DOHH2 (cell line): Measurements from ENCODE around the gene AUTS2.
A peak's percentile ranks its signal among the peaks of the same experiment; 100 is the strongest.

Experiments used
- H3F3A ChIP-seq: fragments of 200-600 bp; sonication (generic), shearing (Covaris generic); 2 replicates; pipeline ENCODE4 v1.6.0; 2016; ENCODE audit warnings: antibody characterized with exemption, mild to moderate bottlenecking; ENCODE audit not compliant: control insufficient read depth, insufficient read depth
- H3K27ac ChIP-seq: fragments of 200-600 bp; sonication (generic); 2 replicates; pipeline ENCODE4 v1.5.1; 2014; ENCODE audit warnings: low read depth, mild to moderate bottlenecking, low read length, moderate library complexity
- H3K27me3 ChIP-seq: fragments of 200-600 bp; sonication (generic); 2 replicates; pipeline ENCODE4 v1.6.1; 2014; ENCODE audit warnings: mild to moderate bottlenecking, low read length, mixed read lengths; ENCODE audit not compliant: control insufficient read depth
- H3K36me3 ChIP-seq: fragments of 200-600 bp; sonication (generic); 2 replicates; pipeline ENCODE4 v1.6.1; 2014; ENCODE audit warnings: mild to moderate bottlenecking, low read length, moderate library complexity, mixed read lengths; ENCODE audit not compliant: control insufficient read depth
- H3K4me1 ChIP-seq: fragments of 200-600 bp; sonication (generic); 2 replicates; pipeline ENCODE4 v1.6.1; 2014; ENCODE audit warnings: mild to moderate bottlenecking, low read length, mixed read lengths; ENCODE audit not compliant: control insufficient read depth
- H3K4me2 ChIP-seq: fragments of 200-600 bp; sonication (generic); 2 replicates; pipeline ENCODE4 v1.6.0; 2014; ENCODE audit warnings: mild to moderate bottlenecking, low read length, moderate library complexity
- H3K4me3 ChIP-seq: fragments of 200-600 bp; sonication (generic); 2 replicates; pipeline ENCODE4 v1.5.1; 2014; ENCODE audit warnings: mild to moderate bottlenecking, low read length, mixed read lengths
- H3K79me2 ChIP-seq: fragments of 200-600 bp; sonication (generic); 2 replicates; pipeline ENCODE4 v1.6.1; 2014; ENCODE audit warnings: mild to moderate bottlenecking, low read length, mixed read lengths; ENCODE audit not compliant: control insufficient read depth
- H3K9me2 ChIP-seq: fragments of 200-600 bp; sonication (generic); replicated peaks from 2 replicates; pipeline ENCODE4 v1.6.1; 2014; ENCODE audit warnings: mild to moderate bottlenecking, low read length, mixed read lengths; ENCODE audit not compliant: control insufficient read depth
- H3K9me3 ChIP-seq: fragments of 200-600 bp; sonication (generic); 2 replicates; pipeline ENCODE4 v1.6.1; 2014; ENCODE audit warnings: antibody characterized with exemption, low read length, mixed read lengths; ENCODE audit not compliant: control insufficient read depth, insufficient read depth
- H4K20me1 ChIP-seq: fragments of 200-600 bp; sonication (generic); 2 replicates; pipeline ENCODE4 v1.6.0; 2014; ENCODE audit warnings: low read depth, mild to moderate bottlenecking, antibody characterized with exemption, low read length, moderate library complexity; ENCODE audit not compliant: control insufficient read depth, insufficient read depth
- CTCF ChIP-seq: fragments of 200-600 bp; sonication (generic); IDR thresholded peaks from one replicate; pipeline ENCODE4 v1.5.1; 2014; ENCODE audit warnings: antibody characterized with exemption, mild to moderate bottlenecking, low read depth, low read length; ENCODE audit not compliant: poor library complexity, severe bottlenecking
- EZH2phosphoT487 ChIP-seq: fragments of 200-600 bp; sonication (generic); IDR thresholded peaks from 2 replicates; pipeline ENCODE4 v1.6.1; 2017; ENCODE audit warnings: borderline replicate concordance, mild to moderate bottlenecking, antibody characterized with exemption, low read length, moderate library complexity, mixed read lengths

AUTS2 gene

GRCh38 chr7:70596598-70596913, 998.3 kb downstream of the AUTS2 start:
- Histone ChIP-seq H3K9me3 (peaks cover 10% of the 10 kb centered on the region; the same call in 1 of the 2 replicates), H3K4me2 (peak overlapping the region; percentile 29), H3K79me2 (no peaks in the 10 kb centered on the region), H3K9me2 (no peaks in the 10 kb centered on the region), H3K4me1 (peaks cover 3% of the 10 kb centered on the region; the same call in 1 of the 2 replicates), H3K36me3 (no peaks in the 10 kb centered on the region), H3K27ac (no peak overlapping the region), H3K4me3 (peak overlapping the region; percentile 38), H3F3A (no peaks in the 10 kb centered on the region), H3K27me3 (peaks cover 14% of the 10 kb centered on the region), H4K20me1 (no peaks in the 10 kb centered on the region)
- no peak for TF ChIP-seq CTCF
- TF ChIP-seq EZH2phosphoT487: 0 out of 2 replicates have a peak, but pooled peaks have one; percentile 60

- Histone ChIP-seq H4K20me1 (no peaks in the 10 kb centered on the region), H3K9me3 (peaks cover 10% of the 10 kb centered on the region; the same call in 1 of the 2 replicates), H3K27ac (no peak overlapping the region), H3K9me2 (no peaks in the 10 kb centered on the region), H3K27me3 (peaks cover 14% of the 10 kb centered on the region), H3K4me3 (no peak overlapping the region), H3K79me2 (no peaks in the 10 kb centered on the region), H3K36me3 (no peaks in the 10 kb centered on the region), H3K4me2 (no peak overlapping the region), H3K4me1 (peaks cover 5% of the 10 kb centered on the region; the same call in 1 of the 2 replicates), H3F3A (no peaks in the 10 kb centered on the region)
- TF ChIP-seq CTCF: no peak
- TF ChIP-seq EZH2phosphoT487: no peak
These were observed 998.8 kb downstream of the AUTS2 start for GRCh38 chr7:70597066-70597465.

GRCh38 chr7:70598976-70599375, 1000.7 kb downstream of the AUTS2 start:
- Histone ChIP-seq H4K20me1 (no peaks in the 10 kb centered on the region), H3K4me2 (no peak overlapping the region), H3K36me3 (no peaks in the 10 kb centered on the region), H3K27ac (no peak overlapping the region), H3K9me2 (no peaks in the 10 kb centered on the region), H3K9me3 (peaks cover 10% of the 10 kb centered on the region; the same call in 1 of the 2 replicates), H3F3A (no peaks in the 10 kb centered on the region), H3K79me2 (no peaks in the 10 kb centered on the region), H3K4me3 (no peak overlapping the region), H3K4me1 (peaks cover 5% of the 10 kb centered on the region; the same call in 1 of the 2 replicates), H3K27me3 (peaks cover 14% of the 10 kb centered on the region)
- no peak for TF ChIP-seq CTCF
- no peak for TF ChIP-seq EZH2phosphoT487
